Measurements from ENCODE around the gene CZIB. TPM values are rescaled to one million over a fixed set of nuclear protein-coding genes. Genes with fewer than 3 reads are reported as not detected.

Gene CZIB
- total RNA-seq, 1 experiment from 2014 or later: 67.0 TPM

DNA sequence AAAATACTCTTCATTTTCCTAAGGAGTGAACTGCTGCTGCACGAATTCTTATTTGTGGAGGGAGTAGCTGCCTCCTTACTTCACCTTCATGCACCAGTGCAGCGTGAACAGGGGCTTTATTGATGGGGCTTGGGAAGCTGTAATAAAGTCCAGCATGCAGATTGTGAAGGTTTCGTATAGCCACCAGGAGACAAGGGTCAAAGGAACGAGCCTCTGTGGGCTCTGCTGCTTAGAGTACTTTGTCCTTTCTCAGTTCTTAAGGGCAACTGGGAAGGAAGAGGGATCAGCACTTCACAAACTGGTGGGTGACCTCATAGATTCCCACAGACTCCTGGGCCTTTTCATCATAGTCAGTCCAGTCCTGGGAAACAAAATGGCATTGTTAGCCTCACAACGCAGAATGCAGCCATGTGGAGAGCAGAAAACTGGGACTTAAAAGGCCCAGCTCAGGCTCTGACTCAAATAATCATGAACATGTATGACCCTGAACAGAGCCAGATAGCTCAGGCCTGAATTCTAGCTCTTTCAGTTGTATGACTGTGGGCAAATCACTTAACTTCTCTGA, 6.0 kb downstream of the CZIB start:
- Histone ChIP-seq H3K56ac (ENCODE audit: insufficient read length, low read depth, low read length) (no peak overlapping the region), H3K79me1 (ENCODE audit: insufficient read depth, low read depth, low read length, poor library complexity, severe bottlenecking) (no peaks in the 10 kb centered on the region), H3K4ac (ENCODE audit: low read depth, low read length) (no peak overlapping the region), H3K4me1 (ENCODE audit: insufficient read depth, low read length) (0 out of 2 replicates have a peak, but pooled peaks cover under 1% of the 10 kb centered on the region), H3K27ac (ENCODE audit: insufficient read length, low read depth, low read length) (no peak overlapping the region), H4K91ac (ENCODE audit: insufficient read length, low read depth, low read length) (no peak overlapping the region), H4K20me1 (ENCODE audit: control insufficient read depth, insufficient read depth, insufficient read length) (no peaks in the 10 kb centered on the region), H2BK15ac (ENCODE audit: low read depth, low read length) (no peak overlapping the region), H2BK5ac (ENCODE audit: insufficient read length, low read length) (no peak overlapping the region), H3K14ac (ENCODE audit: insufficient read depth, low read length) (no peak overlapping the region), H3K9me3 (ENCODE audit: control insufficient read depth, low read depth, low read length) (no peaks in the 10 kb centered on the region), H3K9ac (ENCODE audit: extremely low read depth, insufficient read length, low read length) (no peak overlapping the region), H2BK12ac (ENCODE audit: insufficient read length, low read depth, low read length) (no peak overlapping the region), H4K5ac (ENCODE audit: insufficient read length, low read depth, low read length) (no peak overlapping the region), H3K4me2 (ENCODE audit: insufficient read depth, insufficient read length, low read length) (no peak overlapping the region), H3K23me2 (ENCODE audit: insufficient read length, low read depth, low read length, poor library complexity, severe bottlenecking) (peaks cover 1% of the 10 kb centered on the region), H3K27me3 (ENCODE audit: insufficient read depth, low read length) (no peaks in the 10 kb centered on the region), H3K18ac (ENCODE audit: insufficient read length, low read depth, low read length) (no peak overlapping the region), H2AK5ac (ENCODE audit: insufficient read length, low read length) (no peak overlapping the region), H3T11ph (ENCODE audit: low read length) (no peak overlapping the region), H4K8ac (replicated peaks; ENCODE audit: insufficient read length, low read depth, low read length) (no peak overlapping the region), H2AFZ (ENCODE audit: low read length) (no peak overlapping the region), H2BK120ac (ENCODE audit: low read depth, low read length, poor library complexity, severe bottlenecking) (no peak overlapping the region), H3K23ac (ENCODE audit: insufficient read length, low read depth, low read length) (no peak overlapping the region), H3K79me2 (ENCODE audit: insufficient read depth, low read length) (no peaks in the 10 kb centered on the region), H2BK20ac (ENCODE audit: low read depth, low read length, poor library complexity, severe bottlenecking) (no peak overlapping the region)
- Mint-ChIP-seq H3K36me3 (ENCODE audit: insufficient read depth in 1 of 3, low read depth in 3 of 3) (peaks cover 23 to 70% (median 61%) of the 10 kb centered on the region in 3 experiments), H3K9me3 (no peaks in the 10 kb centered on the region), H3K27me3 (ENCODE audit: low read depth) (no peaks in the 10 kb centered on the region), H3K27ac (no peak overlapping the region; a peak in 1 of 7 replicates), H3K4me3 (no peak overlapping the region), H3K4me1 (peaks cover 3 to 7% of the 10 kb centered on the region in 2 experiments; a peak in 3 of 4 replicates)
- WGBS (ENCODE audit: extremely low coverage, insufficient read length, low lambda C conversion rate): no CpG with 5 or more reads among the region's 5 CpGs
- TF ChIP-seq, protein P1, sequence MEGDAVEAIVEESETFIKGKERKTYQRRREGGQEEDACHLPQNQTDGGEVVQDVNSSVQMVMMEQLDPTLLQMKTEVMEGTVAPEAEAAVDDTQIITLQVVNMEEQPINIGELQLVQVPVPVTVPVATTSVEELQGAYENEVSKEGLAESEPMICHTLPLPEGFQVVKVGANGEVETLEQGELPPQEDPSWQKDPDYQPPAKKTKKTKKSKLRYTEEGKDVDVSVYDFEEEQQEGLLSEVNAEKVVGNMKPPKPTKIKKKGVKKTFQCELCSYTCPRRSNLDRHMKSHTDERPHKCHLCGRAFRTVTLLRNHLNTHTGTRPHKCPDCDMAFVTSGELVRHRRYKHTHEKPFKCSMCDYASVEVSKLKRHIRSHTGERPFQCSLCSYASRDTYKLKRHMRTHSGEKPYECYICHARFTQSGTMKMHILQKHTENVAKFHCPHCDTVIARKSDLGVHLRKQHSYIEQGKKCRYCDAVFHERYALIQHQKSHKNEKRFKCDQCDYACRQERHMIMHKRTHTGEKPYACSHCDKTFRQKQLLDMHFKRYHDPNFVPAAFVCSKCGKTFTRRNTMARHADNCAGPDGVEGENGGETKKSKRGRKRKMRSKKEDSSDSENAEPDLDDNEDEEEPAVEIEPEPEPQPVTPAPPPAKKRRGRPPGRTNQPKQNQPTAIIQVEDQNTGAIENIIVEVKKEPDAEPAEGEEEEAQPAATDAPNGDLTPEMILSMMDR (conservative IDR thresholded peaks at IDR 0.05): no peak
- DNase-seq: no peak
